HG03469 (cell line): Measurements from ENCODE around the gene C20orf96.

Source experiments
- ATAC-seq: cut with Tn5 transposase; IDR thresholded peaks from one replicate; pipeline ENCODE4 v1.9.1; 2021; ENCODE audit warnings: mild to moderate bottlenecking, moderate library complexity, moderate number of reproducible peaks; ENCODE audit not compliant: unreplicated experiment

Gene C20orf96

DNA sequence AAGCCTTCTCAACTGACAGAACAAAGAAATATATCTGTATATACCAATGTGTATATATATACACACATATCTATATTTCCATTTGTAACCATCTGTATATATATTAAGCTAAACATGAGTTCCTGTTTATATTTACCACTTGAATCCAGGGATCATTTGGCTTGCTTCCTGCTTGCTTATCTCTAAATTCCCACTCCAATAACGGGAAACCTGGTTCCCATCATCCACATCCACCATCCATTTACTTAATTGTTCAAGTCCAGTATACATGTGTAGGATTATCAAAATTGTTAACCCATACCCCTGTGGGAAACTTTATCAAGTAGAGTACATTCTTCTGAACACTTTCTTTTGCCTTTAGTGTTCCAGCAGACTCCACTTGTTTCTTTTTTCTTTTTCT is 22.3 kb upstream of the C20orf96 start:
- ATAC-seq, result no peak

DNA sequence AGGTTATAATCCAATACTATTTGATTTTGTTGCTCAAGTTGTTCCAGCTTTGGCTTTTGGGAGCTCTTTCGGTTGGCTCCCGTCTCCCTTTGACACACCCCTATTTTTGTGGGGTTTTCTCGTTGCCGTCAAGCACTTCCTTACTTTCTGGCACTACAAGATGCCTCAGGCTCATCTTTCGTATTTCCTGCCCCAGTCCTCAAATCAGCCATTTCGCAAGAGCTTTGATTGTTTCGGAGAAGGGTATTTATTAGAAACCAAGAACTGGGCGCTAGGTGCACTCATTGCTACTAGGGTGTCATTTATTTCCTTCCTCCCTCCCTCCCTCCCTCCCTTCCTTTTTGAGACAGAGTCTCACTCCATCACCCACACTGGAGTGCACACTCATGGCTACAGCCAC is 21.5 kb upstream of the C20orf96 start:
- no peak for ATAC-seq

- no peak for ATAC-seq
Measured at GRCh38 chr20:311609-312008, 21.1 kb upstream of the C20orf96 start.

DNA sequence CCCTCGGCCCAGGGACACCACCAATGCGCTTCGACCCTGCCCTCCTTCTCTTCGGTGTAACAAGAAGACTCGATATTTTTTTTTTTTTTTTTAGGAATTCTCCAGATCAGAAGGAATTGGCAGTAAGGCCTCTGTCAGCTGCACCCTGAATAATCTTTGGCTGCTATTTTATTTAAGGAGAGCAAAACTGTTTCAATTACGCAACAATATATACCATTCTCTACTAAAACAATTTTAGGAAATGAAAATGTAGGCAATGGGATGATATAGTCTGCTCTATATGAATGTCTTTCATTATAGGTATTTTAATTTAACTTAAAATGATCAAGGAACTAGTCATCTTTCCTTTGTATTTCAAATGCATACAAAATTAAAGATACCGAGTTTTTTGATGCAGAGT is 20.1 kb upstream of the C20orf96 start:
- no peak for ATAC-seq

DNA sequence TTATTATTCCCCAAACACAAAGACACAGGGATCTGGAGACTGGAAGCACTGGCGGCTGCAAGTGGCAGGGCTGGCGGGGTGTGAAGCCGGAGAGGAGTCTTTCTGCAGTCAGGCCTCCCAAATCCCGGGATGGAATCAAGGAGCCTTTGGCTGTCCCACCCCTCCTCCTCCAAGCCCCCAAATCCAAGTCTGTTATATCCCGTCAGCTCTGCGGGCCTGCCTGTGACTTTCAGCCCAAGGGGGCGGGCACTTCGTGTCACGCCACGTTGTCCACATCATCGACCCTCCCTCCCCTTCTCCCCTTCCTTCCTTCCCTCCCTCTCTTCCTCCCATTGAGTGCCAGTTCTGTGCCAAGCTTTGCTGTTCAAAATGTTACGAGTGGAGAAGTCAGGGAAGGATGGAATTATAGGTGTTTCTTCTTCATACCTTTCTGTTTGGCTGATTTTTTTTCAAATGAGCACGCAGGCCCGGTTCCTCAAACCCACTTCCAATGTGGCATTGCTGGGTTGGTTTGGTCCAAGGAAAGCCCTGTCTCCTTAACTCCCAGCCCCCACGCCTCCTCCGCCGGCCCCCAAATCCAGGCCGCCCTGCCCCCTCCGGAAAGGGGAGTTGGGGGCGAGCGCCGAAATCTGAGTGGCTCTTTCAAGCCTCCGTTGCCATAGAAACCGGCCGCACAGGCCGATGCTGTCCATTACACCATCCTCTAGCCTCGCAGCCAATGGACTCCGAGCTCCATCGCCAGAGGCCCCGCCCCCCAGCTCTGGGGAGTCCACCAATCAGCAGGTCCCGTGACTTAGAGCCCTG is 19.5 kb upstream of the C20orf96 start:
- ATAC-seq, result peak; percentile 92

DNA sequence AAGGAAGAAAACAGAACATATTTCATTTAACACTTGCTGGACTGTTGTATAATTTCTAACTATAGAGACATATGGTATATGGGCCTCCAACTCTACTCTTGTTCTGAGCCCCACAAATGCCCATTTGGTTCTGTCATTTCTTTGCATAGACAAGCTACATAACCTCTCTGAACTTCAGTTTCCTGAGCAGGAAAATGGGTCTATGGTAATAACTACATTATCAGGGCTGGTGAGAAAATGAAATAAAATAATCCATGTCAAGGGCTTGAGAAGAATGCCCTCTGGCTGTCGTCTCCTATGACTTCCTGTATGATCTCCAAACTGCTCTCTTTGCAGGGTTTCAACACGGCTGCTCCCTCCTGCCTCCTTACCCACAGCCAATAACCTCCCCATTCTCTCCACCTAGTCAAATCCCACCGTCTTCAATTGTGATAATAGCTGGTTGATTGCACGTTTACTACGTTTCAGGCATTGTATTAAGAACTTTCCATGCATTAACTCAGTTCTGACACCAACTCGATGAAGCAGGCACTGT is 18.8 kb upstream of the C20orf96 start:
- ATAC-seq, result no peak

DNA sequence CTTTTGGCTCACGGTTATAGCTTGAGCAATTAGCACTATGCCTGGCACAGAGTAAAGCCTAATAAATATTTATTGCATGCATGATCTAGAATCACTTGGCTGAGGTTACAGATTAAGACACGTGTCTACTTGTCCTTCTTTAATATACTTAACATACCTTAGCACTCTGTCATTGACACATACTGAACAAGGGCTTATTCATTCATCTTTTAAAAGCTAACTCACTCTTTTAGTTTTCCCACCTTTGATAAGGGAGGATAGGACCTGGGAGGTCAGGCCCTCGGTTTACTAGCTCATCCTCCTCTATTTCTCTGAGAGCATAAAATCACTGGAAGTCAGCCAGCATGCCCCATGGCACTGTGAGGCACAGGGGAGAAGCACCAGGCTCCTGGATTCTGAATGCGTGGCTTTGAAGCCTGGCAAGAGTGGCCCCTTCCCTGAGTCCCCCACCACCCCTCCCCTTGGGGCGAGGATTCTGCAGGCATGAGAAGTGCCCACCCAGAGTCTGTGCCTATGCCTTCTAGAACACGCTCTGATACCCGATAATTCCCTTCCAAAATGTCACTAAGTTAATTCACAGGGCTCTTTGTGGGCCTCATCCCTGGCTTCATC is 18.0 kb upstream of the C20orf96 start:
- no peak for ATAC-seq

DNA sequence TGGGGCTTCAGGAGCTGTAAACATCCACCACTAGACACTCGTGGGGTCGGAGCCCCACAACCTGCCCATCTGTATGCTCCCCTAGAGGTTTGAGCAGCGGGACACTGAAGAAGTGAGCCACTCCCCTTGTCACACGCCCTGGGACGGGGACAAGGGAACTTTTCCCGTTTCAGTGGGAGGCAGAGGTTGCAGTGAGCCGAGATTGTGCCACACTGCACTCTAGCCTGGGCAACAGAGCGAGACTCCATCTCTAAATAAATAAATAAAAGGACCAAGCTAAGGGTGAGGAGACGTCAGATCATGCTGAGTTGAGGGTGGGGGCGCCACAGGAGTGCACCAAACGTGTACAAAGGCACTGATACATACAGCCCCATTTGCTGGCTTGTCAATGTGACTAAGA is 15.2 kb upstream of the C20orf96 start:
- ATAC-seq, result no peak

- no peak for ATAC-seq
Measured at GRCh38 chr20:301886-302848, 11.6 kb upstream of the C20orf96 start.

DNA sequence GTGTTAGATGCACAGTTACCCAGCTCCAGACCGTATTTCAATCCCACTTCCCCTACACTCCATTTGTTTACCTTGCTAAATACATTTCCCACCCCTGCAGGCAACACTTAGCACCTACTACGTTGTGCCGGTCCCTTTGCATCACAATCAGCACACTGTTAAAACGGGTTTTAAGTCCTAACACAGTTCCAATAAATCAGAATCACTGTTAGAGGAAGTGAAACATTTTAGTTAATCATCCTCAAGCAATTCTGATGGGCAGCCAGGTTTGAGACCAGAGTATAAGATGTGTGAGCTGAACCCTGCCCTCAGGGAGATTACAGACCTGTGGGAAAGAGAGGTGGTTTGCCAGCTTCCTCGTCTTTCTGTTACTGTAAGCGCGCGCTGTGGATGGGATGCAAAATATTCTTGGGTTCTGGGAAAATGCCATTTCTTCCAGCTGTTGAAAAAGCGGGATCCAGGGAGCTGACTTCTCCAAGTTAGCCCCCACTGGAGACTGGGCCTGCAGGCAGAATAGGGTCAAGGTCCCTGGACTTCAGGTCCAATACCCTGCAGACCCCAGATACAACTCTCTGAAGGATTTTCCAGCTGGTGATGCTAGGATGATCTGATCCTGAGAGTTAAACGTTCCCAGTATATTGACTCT is 9.9 kb upstream of the C20orf96 start:
- no peak for ATAC-seq

DNA sequence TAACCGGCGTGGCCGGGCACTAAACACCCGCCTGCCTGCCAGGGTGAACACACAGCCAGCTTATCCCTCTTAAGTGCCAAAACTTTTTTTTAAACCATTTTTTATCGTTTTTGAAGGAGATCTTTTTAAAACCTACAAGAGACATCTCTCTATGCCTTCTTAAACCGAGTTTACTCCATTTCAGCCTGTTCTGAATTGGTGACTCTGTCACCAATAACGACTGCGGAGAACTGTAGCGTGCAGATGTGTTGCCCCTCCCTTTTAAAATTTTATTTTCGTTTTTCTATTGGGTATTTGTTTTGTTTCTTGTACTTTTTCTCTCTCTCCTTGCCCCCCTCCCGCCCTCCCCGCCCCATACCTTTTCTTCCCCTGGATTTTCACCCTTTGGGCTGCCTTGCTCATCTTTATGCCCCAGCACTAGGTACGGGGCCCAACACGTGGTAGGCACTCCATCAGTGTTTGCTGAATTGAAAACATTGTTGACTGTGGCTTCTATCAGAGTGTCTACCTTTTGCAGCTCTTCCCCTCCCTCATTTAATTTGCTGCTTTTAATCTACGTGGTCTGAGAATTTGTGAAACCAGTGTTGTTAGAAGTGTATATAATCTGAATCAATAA is 8.3 kb upstream of the C20orf96 start:
- ATAC-seq, result no peak

GRCh38 chr20:297925-298775 is 7.6 kb upstream of the C20orf96 start:
- ATAC-seq, result peak; percentile 15

- peak; percentile 45 for ATAC-seq
Measured at GRCh38 chr20:297098-297924, 6.8 kb upstream of the C20orf96 start, which contains the start of gene ZCCHC3. ZCCHC3 (plus strand) TSS chr20:297570; CDS start chr20:297587, 17 bp downstream.

GRCh38 chr20:295804-296203 is 5.3 kb upstream of the C20orf96 start:
- ATAC-seq, result no peak

- no peak for ATAC-seq
Measured at GRCh38 chr20:294602-295001, 4.1 kb upstream of the C20orf96 start.

DNA sequence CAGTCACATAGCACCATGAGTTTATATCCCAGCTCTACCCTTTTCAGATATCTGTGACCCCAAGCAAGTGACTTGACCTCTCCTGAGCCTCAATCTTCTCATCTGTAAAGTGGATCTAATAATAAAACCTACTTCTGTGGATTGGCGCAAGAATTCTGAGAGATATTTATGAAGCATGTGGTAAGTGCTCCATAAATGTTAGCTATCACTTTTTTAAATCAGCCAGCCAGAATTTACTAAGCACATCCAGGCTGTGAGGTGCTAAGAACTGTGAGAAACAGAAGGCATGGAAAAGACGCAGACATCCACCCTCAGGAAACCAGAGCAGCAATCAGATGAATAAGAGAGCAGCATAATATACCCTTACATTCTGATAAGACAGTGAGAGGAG is 862 bp downstream of the C20orf96 start:
- ATAC-seq, result no peak

DNA sequence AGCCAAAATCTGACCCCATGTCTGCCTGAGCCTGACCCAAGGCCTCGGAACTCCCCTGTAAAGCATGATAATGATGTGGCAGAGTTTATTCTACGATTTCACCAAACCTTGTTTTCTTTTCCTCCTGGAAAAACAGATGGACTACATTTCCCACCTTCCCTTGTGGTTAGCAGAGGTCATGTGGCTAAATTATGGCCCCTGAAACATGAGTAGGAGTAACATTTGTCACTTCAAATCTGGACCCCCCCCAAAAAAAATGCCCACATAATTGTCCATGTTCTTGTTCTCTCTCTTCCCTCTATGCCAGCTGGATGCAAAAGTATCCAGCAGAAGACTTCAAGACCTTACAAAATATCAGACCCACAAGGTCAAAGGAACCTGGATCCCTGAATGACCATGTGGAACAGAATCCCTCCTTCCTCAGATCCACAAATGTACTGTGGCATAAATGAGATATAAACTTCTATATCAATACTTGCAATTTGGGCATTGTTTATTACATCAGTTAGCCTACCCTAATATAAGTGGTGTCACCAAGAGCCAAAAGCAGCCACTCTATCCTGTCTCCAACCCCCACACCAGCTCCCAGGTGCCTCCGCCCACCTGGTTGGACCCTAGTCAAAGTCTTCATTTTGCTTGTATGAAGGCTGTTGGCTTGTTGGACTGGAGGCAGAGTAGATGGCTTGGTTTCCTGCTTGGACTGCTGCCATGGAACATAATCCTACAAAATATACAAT is 1.4 kb downstream of the C20orf96 start:
- ATAC-seq, result no peak

DNA sequence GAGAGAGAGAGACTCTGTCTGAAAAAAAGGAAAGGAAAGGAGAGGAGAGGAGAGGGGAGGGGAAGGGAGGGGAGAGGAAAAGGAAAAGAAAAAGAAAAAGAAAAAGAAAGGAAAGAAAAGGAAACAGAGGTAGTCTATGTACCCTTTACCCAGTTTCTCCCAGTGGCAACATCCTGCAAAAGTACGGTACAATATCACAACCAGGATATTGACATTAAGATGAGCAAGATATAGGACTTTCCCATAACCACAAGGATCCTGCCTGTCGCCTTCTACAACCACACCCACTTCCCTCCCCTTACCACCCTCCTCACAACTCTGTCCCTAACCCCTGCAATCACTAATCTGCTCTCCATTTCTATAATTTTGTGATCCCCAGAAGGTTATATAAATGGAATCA is 4.0 kb downstream of the C20orf96 start:
- ATAC-seq, result no peak
